Measurements from ENCODE around the gene TMEM245.

DNA sequence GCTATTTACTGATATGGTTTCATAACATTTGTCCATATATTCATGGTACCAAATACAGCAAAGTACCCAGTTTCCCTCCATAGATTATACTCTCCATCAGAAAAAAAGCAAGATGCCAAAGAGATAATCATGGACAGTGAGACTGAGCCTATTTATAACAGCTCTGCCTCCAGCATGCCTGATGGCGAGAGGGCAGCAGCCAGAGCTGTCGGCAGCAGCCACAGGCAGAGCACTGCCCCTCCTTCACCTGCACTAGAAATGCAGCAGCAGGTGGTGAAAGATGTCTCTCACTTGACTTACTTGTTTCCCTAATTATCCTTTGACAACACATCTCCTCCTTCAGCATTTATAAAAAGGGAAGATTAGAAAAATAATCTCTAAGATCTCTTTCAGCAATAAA, 138.9 kb downstream of the TMEM245 start:
- TF ChIP-seq, protein P1, sequence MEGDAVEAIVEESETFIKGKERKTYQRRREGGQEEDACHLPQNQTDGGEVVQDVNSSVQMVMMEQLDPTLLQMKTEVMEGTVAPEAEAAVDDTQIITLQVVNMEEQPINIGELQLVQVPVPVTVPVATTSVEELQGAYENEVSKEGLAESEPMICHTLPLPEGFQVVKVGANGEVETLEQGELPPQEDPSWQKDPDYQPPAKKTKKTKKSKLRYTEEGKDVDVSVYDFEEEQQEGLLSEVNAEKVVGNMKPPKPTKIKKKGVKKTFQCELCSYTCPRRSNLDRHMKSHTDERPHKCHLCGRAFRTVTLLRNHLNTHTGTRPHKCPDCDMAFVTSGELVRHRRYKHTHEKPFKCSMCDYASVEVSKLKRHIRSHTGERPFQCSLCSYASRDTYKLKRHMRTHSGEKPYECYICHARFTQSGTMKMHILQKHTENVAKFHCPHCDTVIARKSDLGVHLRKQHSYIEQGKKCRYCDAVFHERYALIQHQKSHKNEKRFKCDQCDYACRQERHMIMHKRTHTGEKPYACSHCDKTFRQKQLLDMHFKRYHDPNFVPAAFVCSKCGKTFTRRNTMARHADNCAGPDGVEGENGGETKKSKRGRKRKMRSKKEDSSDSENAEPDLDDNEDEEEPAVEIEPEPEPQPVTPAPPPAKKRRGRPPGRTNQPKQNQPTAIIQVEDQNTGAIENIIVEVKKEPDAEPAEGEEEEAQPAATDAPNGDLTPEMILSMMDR (conservative IDR thresholded peaks at IDR 0.05; ENCODE audit: low read length), result no peak
- no peak for TF ChIP-seq EZH2phosphoT487 (IDR thresholded peaks at IDR 0.05; ENCODE audit: borderline replicate concordance, low read depth, low read length)

All from OCI-LY7 (cell line).